ENCODE results near the gene HEXA.
"Not testable (repeated sequence)": the region's sequence is repeated elsewhere in the genome, so short reads cannot be mapped to it uniquely, and the experiment has no call there.

The HEXA gene

DNA sequence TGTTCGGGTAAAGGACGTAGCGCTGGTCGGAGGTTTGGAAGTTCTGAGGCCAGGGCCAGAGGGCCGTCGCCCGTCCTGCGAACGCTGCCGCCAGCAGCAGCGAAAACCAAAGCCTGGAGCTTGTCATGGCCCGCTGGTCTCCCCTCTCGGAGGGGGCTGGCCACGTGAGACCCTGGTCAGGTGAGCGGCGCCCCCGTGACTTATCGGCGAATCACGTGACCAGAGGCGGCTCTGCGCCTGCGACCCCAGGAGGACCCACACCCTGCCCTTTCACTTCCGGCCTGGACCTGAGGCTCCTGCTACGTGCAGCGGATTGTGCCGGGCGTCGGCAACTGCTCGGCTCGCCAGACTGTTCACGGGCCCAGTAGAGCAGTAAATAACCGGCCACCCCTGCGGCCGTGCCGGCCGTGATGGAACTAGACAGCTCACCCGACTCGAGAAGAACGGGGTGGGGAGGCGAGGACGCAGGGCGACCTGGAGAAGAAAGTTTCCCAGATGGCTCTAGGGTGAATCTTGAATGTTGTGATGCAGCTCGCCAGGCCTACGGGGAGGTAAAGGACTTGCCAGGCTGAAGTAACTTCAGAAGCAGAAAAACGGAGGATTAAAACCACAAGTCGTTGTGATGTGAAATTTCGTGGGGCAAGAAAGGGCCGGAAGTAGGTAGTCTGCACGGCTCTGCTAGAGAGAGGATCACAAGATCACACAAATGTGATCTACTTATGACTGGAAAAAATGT lies at the start of gene HEXA:
Gene HEXA (minus strand): TSS at position 169 of the 736 bp plus-strand sequence. CDS start 42 bp downstream, at position 127.
- DNase-seq: peak; percentile 99

DNA sequence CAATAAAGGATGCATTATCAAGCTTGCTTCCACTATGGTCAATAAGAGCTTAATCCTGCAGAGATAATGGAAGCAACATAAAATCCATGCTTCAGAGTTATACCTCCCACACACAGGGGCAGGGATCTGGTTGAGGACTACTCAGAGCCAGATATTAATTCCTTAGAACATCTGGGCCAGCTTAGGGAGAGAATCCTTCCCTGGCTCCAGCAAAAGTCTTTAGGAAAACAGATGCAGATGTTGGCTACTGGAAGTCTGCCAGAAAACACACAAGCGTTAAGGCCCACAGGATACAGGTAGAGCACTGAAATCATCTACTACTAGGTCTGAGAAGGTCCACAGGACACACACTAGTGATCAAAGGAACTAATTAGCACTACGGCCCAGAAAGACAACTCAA lies 47.4 kb upstream of the HEXA start:
- DNase-seq: peak; percentile 4

DNA sequence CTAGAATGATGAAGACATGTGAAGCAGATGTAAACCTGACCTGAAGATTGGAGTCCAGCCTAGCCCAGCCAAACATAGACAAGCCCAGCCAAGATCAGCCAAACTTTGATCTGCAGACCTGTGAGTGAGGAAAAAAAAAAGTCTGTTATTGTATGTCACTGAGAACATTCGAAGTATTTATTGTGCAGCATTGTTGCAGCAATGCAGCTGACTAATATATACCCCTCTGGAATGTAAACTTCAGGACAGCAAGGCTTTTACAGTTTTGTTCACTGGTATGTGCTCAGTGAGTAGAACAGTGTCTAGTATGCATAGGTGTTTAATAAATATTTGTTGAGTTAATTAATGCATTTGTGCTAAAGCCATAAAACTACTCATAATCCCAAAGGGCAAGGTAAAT lies 45.7 kb upstream of the HEXA start:
- DNase-seq: no peak

DNA sequence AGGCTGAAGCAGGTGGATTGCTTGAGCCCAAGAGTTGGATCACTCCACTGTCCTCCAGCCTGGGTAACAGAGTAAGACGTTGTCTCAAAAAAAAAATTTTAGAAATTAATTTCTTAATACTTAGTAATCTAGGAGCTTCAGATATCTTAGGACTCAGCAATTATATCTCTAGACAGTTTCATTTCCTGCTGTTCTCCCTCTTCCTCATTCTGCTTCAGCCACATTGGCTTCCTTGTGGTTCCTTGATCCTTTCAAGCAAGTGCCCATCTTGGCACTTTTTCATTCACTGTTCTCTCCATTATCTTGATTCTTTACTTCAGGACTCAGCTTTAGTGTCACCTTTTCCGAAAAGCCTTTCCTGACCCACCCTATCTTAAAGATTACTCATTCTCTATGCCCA lies 44.8 kb upstream of the HEXA start:
- DNase-seq: no peak

DNA sequence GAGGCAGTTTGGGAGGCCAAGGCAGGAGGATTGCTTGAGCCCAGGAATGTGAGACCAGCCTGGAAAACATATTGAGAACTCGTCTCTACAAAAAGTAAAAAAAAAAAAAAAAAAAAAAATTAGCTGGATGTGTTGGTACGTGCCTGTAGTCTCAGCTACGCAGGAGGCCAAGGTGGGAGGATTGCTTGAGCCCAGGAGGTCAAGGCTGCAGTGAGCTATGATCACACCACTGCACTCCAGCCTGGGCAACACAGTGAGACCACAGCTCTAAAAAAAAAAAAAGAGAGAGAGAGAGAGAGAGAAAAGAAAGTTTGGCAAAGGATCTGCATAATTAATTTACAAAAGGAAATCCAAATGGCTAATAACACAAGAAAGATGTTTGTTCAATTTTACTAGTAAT lies 44.0 kb upstream of the HEXA start:
- DNase-seq: not testable (repeated sequence)

DNA sequence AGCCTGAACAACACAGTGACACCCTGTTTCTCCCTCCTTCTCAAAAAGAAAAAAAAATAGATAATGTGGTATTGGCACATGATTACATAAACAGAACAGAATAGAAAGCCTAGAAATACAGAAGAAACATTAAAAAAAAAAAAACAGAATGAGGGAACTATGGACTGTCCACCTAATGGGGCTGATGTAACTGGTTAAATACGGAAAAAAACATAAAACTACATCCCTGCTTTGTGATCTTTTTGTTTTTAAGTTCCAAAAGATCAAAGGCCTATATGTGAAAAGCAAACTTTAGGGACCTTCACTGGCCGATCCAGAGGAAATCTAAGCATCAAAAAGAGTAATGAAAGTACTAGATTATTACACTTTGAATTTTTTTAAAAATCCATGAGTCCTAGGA lies 39.5 kb upstream of the HEXA start:
- no peak for DNase-seq

DNA sequence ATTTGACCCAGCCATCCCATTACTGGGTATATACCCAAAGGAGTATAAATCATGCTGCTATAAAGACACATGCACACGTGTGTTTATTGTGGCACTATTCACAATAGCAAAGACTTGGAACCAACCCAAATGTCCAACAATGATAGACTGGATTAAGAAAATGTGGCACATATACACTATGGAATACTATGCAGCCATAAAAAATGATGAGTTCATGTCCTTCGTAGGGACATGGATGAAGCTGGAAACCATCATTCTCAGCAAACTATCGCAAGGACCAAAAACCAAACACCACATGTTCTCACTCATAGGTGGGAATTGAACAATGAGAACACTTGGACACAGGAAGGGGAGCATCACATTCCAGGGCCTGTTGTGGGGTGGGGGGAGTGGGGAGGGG lies 37.5 kb upstream of the HEXA start:
- not testable (repeated sequence) for DNase-seq

DNA sequence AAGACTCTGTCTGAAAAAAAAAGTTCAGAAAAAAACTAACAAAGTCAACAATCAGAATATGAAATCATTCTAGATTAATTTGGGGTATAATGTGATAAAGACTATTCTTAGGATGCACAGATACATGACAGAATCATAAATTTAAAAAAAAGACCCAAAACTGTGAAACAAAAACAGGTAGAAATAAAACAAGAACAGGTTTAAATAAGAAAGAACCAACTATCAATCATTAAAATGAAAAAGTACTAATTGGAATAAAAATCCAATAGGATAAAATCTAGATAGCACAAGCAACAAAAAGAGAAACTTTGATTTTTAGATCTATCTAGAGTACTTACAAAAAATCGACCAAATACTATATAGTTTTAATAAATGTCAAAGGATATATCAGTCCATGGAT lies 35.7 kb upstream of the HEXA start:
- DNase-seq: no peak

DNA sequence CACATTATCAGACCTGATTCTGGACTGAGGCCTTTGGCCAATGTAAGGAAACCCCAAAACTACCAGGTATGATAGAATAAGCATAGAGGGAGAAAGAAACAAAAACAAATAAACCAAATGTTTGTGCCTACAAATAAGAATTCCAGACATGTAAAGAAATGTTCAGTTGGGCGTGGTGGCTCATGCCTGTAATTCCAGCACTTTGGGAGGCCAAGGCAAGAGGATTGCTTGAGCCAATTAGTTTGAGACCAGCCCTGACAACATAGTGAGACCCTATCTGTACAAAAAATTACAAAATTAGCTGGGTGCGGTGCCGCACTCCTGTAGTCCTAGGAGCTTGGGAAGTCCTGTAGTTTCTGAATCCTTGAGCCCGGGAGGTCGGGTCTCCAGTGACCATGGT lies 35.3 kb upstream of the HEXA start:
- DNase-seq: no peak

DNA sequence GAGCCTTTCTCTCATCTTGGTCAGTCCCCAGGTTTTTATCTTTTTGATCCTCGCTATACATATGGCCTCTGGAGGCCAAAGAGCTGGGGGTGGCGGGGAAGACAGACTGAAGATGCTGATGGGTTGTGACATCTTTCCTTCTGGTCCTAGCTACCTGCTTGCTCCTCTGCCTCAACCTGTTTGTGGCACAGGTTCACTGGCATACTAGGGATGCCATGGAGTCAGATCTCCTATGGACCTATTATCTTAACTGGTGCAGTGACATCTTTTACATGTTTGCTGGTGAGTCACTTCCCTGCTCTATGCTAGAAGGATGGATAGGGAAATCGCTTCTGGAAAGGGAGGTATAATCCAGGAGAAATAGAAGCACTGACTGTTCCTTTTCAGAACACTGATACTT lies 31.1 kb upstream of the HEXA start:
- no peak for DNase-seq

DNA sequence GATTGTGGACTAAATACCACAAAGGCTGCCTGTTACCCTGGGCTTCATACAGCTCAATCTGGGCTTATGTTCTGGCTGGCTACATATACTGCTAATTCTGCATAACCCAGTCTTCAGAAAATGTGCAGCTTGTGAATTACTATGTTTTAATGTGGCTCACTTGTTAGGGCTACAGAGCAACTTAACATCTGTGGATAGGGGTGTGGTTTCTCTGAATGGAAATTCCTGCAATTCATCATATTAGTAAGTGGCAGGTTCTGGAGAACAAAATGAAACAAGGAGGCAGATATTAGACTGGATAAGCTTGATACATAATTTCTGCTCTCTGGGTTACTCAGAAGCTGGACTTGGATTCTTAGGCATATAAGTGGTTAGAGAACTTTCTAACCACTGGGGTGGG lies 29.0 kb upstream of the HEXA start:
- no peak for DNase-seq

DNA sequence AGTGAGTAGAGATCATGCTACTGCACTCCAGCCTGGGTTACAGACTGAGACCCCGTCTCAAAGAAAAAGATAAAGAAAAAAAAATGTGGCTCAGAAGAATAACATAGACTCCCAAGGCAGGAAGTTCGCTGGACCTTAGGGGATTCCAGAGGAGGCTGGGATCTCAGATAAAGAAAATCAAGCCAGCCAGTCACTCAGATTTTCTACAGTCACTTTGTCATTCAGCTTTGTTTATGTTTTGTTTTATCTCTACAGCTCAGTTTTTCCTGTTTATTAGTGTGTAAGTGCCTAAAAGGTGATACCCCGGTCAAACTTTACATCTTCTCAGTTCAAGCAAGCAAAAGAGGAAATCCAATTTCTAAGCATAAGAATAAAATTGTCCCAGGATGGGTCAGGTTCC lies 28.5 kb upstream of the HEXA start:
- DNase-seq: no peak

DNA sequence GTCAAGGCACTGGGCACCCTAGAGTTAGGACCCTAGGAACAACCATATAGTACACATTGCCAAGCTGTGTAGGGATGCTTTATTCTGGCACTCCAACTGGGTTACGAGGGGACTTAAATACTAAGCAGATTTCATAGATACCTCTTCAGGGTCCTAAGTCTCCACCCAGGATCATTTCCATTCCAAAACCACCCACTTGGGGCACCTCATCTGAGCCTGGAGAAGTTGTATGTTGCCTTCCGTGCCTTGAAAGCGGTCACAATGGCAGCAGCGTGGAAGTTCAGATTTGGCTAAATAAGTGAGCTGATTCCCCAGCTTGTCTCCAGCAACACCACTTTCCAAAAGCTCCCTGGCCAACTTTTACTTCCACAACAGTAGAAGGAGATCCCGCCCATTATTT lies 26.9 kb upstream of the HEXA start:
- no peak for DNase-seq

DNA sequence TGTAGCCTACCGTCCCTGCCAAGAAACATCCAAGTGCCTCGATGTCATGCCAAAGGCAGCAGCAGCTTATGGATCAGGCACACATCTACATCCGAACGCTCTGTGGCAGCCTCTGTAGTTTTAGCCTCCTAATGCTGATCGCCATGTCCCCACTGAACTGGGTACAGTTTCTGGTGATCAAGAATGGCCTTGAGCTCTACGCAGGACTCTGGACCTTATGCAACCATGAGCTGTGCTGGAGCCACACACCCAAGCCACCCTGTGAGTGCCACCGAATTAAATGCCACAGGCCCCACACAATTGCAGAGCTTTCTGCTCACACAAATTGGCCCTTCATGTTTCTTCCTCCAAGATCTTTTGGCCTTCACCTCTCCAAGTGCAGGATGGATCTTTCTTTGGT lies 22.8 kb upstream of the HEXA start:
- no peak for DNase-seq

DNA sequence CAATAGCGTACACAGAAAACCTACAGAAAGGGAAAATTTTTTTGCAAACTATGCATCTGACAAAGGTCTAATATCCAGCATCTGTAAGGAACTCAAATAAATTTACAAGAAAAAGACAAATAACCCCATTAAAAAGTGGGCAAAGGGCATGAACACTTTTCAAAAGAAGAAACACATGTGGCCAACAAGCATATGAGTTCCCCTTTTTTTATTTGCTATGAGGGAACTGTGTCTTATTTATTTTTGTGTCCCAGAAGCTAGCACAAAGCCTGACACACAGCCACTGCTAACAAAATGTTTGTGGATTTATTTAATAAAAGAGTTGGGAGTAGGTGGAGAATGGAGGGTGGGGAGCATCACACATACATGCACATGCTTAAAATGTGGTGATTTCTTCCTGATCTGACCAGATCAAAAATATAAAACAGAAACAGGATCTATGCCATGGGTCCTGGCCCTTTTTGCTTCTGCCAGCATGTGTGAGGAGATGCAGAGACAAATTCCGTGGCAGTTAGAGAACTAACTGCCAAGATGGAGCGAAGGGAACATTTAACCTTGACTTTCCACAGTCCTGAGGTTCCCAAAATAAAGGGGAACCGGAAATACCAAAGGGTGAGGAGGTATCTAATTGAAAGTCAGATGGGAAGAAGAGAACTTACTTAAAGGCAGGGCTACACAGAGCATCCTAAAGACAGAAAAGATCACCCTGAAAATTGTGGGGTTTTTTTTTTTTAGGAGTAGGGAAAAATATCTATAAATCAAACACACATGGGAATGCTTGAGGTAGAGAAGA lies 22.2 kb upstream of the HEXA start, which contains the start of gene TMEM202:
Gene TMEM202 (plus strand): TSS at position 510 of the 793 bp plus-strand sequence. CDS start 22 bp downstream, at position 532.
- no peak for DNase-seq

DNA sequence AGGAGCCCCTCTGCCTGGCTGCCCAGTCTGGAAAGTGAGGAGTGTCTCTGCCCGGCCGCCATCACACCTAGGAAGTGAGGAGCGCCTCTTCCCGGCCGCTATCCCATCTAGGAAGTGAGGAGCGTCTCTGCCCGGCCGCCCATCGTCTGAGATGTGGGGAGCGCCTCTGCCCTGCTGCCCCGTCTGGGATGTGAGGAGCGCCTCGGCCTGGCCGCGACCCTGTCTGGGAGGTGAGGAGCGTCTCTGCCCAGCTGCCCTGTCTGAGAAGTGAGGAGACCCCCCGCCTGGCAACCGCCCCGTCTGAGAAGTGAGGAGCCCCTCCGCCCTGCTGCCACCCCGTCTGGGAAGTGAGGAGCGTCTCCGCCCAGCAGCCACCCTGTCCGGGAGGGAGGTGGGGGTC lies 20.5 kb upstream of the HEXA start:
- not testable (repeated sequence) for DNase-seq

DNA sequence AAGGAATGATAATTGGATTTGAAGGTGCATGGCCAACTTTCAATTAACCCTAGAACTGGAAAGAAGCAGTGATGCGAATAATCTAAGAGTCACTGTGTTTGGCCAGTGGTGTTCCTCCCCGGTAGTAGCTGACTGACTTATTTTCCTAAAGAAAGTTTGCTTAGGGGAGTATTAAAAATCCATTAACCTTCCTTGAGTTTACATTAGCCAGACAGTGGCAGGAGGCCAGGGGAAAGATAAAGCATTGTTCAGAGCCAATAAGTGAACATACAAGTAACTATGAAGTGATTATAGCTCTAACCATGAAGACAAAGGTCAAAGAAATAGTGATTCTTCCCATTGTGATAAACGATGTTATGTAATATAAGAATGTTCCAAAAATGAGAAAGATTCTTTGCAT lies 13.4 kb upstream of the HEXA start:
- no peak for DNase-seq

DNA sequence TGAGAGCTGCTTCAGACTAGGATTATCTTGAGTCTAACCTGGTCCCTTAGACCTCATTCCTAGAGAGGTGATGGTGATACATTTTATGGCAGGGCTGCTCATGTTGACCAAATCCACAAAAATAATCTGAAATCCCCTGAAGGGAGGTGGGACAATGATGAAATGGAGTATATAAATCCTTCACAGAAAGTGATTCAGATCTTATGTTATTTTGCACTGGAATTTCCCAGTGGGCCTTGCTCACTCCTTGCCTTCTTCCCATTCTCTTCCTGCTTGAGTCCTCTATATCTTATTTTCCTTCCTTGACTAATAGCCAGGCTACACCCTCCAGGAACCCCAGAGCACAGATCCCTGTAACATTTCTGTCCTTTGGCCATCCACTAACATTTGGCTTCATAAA lies 11.9 kb upstream of the HEXA start:
- DNase-seq: no peak

DNA sequence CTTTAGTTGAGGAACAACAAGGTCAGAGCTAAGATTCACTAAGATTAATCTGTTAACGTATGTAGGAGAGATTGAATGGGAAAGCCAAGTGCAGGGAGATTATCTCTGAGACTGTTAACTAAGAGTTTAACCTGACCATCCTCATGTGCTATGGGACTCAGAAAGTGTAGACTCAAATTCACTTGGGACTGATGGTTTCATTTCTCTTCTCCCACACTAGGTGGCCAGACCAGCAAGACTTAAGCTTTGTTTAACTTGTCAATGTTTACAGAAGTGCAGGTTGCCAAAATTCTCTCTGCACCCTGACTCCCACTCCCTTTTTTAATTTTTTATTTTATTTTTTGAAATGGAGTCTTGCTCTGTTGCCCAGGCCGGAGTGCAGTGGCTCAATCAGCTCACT lies 6.3 kb upstream of the HEXA start:
- peak; percentile 18 for DNase-seq

DNA sequence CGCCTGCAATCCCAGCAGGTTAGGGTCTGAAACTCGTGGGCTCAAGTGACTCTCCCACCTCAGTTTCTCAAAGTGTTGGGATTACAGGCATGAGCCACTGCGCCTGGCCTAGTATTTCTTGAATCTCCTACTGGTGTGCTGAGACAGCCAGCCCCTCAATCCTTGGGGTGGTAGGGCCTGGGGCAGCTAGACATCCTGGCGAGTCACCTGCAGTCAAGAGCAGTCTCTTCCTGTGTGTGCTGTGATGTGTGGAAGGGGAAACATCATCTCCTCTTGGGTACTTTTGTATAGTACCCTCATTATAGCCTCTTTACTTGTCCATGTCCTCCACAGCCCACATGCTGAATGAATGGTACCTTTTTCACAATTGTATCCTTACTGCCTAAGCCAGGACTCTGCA lies 4.9 kb upstream of the HEXA start:
- DNase-seq: no peak

DNA sequence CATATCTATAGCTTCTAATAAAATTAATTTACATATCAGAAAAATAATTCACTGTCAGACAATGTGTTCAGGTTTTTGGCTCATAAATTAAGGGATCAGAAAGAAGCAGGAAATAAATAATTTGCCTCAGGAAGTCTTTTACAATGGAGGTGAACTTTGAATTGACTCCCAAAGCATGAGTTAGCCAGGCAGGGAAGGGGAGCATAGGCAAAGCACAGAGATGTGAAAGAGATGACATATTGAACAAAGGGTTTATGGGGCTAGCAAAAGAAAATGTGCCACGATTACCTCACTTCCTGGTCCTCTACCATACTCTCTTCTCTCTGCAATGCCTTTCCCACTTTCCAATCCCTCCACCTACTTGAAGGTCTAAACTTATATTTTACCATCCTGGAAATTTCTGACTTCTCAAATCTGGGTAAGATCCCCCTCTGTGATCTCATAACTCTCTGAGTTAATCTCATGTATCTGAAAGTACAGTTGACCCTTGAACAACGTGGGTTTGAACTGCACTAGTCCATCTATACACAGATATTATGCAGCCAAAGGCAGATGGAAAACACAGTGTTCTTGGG lies 4.1 kb upstream of the HEXA start:
- no peak for DNase-seq

DNA sequence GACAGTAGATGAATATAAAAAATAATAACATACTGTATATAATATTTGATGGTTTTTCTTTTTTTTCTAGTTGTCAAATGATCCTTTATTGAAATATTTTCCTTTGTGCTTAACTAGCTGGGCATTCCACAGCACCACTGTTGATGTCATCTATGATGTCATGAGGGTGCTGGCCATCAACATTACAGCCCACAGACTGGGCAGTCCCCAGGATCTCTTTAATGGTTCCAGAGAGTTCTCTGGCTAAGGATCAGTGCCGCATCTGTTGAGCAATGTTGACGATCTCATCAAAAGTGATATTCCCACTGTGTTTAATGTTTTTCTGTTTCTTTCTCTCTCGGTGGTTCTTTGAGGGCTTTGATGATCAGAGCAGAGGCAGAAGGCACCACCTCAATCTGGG lies 3.3 kb upstream of the HEXA start:
- not testable (repeated sequence) for DNase-seq

DNA sequence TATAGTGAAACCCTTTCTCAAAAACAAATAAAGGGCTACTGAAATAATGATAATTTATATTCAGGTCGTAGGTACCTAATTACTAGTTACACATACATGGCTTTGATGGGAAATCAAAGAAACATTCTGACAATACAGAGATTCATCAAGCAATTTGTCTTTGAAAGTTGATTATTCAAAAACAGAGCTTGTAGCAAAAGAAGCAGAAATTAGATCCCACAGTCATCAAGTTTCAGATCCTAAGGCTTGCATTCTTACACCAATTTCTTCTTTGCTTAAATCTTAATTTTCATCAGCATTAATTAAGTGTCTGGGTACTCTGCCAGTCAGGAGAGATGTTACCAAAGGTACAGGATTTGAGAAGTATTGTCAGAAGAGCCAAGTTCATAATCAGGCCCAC lies 1.5 kb upstream of the HEXA start:
- DNase-seq: no peak

DNA sequence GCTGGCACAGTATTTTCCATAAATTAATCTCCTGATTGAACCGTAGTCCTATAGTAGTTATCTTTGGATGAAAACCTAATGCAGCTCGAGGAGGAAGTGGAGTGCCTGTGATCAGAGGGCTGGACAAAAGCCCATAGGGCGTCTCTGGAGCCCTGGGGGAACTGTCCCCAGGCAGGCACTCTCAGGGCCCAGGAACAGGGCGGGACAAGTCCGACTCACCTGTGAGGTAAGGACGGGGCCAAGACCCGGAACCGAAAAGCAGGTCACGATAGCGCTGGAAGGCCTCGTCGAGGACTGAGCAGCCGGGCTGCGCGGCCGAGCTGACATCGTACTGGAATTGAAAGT lies 341 bp downstream of the HEXA start:
- DNase-seq: no peak

Measured in NCI-H82 (cell line).